B cell (primary cell): ENCODE data around the gene IFT20.

Experiments used
- CTCF ChIP-seq: fragments of 200-600 bp; IDR thresholded peaks from one replicate; pipeline ENCODE4 v1.8.0; 2022; ENCODE audit warnings: antibody characterized with exemption, mild to moderate bottlenecking
- EZH2 ChIP-seq: IDR thresholded peaks from 2 replicates; pipeline ENCODE4 v1.6.1; 2012; ENCODE audit warnings: borderline replicate concordance, low read depth, mild to moderate bottlenecking, moderate library complexity, low read length; ENCODE audit not compliant: insufficient read depth, poor library complexity, severe bottlenecking

GRCh38 chr17:28331891-28332420 is 3.3 kb downstream of the IFT20 start:
- TF ChIP-seq CTCF (no peak), EZH2 (no peak)
